ENCODE results near the gene WNT1.

WNT1 gene

DNA sequence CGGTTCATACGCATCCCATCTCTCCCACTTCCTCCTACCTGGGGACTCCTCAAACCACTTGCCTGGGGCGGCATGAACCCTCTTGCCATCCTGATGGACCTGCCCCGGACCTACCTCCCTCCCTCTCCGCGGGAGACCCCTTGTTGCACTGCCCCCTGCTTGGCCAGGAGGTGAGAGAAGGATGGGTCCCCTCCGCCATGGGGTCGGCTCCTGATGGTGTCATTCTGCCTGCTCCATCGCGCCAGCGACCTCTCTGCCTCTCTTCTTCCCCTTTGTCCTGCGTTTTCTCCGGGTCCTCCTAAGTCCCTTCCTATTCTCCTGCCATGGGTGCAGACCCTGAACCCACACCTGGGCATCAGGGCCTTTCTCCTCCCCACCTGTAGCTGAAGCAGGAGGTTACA lies 3.6 kb downstream of the WNT1 start:
- no peak for DNase-seq

DNA sequence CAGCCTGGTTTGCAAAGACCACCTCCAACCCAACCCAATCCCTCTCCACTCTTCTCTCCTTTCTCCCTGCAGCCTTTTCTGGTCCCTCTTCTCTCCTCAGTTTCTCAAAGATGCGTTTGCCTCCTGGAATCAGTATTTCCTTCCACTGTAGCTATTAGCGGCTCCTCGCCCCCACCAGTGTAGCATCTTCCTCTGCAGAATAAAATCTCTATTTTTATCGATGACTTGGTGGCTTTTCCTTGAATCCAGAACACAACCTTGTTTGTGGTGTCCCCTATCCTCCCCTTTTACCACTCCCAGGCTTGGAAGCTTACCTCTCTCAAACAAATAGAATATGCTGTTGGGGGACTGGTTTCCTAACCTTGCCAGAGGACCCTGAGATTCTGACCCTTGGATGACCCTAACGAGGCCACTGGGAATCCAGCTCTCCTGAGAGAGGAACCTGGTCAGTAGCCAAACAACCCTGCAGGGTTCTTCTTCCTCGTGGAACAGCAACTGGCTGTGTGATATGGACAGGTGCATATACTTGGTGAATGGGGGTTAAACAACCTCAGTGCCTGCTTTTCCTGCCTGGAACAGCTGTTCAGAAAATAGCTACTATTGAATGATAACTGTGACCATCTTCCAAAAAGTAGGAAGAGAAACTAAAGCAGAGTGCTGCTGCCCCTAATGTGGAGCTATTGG lies 4.4 kb downstream of the WNT1 start:
- DNase-seq, result no peak

DNA sequence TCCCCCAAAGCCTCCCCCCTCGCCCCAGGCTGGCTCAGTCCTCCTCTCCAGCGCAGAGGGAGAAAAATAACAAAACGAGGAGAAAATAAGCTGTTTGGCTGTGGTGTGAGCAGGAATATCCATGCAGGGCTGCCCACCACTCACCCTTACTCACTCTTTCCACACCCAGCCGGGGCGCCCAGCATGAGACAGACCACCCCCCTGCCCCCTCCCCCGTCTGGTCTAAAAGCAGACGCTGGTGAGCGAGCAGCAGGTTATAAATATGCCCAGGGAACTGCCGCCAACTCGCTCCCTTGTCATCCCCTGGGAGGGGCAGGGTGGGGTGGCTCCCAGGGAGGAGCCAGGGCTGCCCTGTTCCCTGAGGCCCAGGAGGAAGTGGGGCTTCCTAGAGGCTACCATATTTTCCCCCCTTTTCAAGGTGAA lies 7.4 kb downstream of the WNT1 start:
- no peak for DNase-seq

DNA sequence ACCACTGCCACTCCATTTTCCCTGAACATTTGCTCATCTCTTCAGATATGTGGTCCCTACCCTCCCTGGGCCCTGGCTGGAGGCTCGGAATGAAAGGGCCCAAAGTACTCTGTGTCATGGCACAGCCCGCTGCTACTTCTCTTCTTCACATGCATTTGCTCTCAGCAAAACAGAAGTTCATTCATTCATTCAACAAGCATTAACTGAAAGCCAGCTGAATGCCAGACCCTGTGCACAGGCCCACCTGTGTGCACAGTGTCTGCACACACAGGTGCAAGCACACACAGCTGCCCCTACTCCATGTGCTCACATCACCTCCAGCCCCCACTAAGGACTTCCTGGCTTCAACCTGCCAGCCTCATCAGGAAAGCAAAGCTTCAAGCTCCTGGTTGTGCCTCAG lies 7.8 kb downstream of the WNT1 start:
- no peak for DNase-seq

DNA sequence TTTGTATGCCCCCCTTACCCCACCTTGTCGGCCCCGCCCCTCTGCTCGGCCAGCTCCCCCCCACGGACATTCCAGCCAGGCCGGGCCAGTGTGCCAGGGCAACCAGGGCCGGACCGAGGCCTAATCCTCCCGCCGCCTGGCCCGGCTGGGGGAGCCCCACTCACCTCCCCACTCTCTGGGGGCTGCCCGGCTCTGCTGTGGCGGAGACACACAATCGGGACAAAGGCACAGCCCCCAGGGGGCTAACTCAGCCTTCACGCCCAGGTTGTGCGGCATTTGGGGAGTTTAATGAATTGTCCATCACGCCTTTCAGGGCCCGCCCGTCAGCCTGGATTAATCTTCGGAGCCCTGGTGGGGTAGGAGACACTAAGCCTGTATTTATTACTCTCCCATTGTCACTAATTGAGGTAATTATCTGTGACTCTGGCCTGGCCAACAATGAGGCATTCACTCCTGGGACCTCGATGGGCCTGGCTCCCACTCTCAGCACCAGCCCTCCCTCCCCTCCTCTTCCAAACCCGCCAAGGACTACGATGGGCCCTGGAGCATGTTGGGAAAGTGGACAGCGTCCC lies 8.7 kb downstream of the WNT1 start:
- DNase-seq, result no peak

DNA sequence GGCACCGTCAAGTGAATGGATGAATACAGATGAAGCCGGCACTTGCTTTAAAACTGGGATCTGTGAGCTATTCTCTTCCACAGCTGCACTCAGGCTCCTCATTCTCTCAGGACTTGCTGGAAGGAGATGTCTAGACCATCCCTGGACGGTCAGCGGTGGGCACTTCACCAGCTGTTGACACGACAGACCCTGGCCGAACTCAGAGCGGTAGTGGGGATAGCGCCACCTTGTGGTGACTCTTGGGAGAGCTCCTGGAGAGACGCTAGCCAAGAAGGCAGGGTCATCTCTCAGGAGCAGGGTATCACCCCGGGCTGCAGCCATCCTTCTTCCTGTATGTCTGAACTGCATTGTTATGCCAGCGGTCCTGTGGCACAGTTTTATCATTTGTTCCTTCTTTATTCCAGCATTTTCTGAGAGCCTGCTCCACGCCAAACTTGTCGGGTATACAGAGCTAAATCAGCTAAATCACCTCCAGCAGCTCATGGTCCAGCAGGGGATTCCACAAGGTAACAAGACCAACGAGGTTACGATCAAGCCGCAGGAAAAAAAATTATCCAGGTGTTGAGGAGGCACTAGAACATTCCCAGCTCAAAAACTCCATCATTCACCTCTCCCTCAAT lies 10.0 kb downstream of the WNT1 start:
- DNase-seq, result no peak

DNA sequence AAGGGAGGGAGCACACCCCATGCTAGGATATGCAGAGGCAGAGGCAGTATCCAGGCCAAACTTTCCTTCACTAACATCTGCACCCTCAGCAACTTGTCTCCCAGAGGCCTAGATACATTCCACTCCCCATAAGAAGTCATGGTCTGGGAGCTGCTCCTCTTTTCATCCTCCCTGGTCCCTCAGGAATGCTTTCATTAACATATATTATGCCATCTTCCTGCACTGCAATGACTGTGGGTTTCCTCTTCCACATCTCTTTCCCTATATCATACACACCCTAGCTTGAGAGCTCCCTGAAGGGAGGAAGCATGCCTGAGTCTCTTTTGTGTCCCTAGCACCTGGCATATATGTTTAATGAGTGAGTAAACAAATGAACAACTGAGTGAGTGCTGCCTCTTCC lies 12.4 kb downstream of the WNT1 start:
- no peak for DNase-seq

DNA sequence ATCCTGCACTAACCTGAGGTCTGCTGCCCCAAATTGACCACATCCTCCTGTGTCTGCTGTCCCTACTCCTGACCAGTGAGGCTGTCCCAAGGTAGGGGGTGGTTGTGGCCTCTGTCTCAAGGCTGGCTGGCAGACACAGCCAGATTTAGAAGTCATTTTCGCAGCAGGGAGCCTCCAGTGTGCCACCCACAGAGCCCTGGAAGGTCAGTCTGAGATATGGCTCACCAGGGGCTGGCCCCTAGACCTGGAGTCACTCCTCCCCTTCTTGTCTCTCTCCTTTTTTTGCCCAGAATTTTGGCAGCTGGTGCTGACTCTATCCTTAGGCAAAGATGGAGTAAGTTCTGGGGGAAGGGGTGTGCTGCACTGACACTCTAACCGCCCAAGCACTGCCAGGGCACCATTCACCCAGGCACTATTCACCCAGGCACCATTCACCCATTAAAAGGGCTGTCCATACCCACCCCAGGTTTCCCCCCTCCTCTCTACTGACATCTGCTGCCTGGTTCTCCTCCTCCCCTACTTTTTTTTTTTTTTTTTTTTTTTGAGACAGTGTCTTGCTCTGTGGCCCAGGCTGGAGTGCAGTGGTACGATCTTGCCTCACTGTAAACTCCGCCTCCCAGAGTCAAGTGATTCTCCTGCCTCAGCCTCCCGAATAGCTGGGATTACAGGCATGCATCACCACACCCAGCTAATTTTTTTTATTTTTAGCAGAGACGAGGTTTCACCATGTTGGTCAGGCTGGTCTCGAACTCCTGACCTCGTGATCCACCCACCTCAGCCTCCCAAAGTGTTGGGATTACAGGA lies 13.3 kb downstream of the WNT1 start:
- DNase-seq, result no peak

DNA sequence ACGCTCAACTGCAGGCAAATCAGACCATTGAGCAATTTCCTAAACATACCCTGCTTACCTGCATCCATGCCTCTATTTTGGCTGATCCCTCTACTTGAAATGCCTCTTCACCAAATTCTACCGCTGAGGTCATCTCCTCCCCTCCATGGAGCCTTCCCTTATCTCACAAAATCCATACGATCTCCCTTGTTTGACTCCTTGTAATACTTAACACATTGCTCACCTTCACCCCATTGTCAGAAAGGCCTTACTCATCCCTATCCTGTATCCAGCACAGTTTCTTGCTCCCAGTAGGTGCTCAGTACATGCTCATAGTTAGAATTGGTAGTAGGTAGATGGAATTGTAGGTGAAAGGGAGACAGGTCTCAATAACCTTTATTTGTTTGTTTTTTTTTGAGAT lies 15.7 kb downstream of the WNT1 start:
- DNase-seq, result no peak

DNA sequence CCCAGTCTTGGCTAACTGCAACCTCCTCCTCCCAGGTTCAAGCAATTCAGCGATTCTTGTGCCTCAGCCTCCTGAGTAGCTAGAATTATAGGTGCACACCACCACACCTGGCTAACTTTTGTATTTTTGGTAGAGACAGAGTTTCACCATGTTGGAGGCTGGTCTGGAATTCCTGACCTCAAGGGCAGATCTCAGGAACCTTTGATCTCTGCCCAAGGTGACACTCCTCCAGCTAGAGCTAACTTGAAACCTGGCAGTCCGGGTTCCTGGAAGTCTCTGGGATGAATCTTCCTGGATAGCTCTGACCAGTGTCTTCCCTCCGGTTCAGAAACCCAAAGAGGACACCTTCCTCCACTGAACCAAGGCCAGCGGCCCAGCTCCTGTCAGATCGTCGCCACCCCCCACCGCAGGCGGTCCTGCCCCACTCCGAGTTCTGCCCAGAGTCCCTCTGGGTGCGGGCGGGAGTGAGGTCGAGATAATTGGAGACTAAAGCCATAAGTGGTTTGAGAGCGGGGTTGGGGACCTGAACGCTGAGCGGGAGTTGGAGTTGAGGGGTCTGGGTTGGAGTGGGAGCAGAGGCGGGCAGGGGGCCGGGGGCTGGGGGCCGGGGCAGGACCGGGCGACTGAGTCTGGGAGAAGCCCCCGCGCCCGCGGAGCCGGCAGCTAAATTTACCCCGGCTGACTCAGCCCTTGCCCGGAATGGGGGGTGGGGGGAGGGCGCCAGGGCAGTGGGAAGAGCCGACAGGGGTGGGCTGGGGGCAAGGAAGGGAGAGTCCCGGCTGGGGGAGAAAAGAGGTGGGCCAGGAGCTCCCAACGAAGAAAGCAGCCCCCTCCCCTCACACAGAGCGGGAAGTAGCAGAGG lies 16.3 kb downstream of the WNT1 start:
- no peak for DNase-seq

DNA sequence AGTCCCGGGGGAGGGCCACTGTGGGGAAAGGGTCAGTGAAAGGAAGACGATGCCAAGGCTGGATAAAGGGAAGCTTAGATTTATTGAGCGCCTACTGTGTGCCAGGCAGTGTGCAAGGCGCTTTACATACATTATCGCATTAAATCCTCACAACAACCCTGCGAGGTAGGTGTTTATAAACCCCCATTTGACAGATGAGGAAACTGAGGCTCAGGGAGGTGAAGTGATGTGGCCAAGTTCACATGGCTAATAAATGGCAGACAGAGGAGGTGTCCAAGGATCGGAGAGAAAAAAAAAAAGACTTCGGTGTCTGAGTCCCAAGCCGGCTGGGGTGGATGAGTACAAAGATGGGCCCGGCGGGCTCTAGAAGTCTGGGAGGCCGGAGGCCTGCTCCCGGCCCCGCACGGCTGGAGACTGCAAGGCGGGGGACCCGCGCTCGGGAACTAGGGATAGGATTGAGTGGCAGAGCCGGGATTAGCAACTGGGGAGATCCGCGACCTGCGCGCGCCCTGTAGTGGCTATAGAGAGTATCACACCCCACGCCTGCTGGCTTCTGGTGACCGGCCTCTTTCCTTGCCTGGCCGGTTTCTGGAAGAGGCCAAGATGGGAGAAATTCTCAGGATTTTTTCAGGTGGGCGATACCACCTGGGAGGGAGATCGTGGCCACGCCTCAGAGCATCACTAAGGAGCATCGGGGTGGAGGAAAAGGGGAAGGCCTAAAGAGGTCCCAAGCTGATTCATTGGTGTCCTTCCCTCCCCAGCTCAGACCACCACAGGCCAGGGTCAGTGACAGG lies 17.2 kb downstream of the WNT1 start:
- DNase-seq, result peak in 1 of 2 experiments; percentile 5

DNA sequence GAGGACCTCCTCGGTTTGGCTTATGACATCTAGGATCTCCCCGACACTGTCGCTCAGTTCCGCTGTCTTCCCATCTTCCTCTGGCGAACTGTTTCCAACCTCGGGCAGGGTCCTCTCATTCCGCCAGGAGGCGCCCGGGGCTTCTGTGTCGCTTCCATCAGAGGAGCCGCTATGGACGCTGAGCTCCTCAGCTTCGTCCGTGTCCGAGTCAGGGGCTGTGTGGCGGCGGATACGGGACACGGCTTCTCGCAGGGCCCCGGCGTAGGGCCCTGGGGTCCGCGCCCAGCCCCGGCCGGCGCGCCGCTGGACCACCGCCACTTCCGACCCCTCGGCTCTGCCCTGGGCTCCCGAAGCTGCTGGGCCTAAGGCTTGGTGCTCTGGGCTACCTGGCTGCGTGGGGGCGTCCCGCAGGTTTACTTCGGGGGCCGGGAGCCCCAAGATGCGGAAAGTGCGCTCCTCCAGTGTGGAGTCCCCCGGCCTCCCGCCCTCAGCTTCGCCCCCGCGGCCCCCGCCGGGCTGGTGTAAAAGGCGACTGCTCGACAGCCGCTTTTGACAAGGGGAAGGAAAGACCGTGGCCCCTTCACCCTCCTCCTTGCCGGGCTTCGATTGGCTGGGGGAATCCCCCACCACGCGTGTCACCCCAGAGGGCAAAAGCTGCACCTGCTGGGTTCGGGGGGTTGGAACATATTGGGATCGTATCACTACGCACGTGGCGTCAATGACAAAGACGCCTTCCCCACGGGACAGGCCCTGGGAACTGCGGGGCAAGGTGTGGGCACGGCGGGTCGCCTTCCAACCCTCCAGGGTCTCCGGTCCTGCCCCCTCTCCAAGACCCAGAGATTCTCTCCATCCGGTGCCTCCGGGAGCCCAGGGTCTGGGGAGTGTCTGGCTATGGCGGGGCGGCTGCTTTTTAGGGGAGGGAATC lies 18.9 kb downstream of the WNT1 start:
- no peak for DNase-seq

DNA sequence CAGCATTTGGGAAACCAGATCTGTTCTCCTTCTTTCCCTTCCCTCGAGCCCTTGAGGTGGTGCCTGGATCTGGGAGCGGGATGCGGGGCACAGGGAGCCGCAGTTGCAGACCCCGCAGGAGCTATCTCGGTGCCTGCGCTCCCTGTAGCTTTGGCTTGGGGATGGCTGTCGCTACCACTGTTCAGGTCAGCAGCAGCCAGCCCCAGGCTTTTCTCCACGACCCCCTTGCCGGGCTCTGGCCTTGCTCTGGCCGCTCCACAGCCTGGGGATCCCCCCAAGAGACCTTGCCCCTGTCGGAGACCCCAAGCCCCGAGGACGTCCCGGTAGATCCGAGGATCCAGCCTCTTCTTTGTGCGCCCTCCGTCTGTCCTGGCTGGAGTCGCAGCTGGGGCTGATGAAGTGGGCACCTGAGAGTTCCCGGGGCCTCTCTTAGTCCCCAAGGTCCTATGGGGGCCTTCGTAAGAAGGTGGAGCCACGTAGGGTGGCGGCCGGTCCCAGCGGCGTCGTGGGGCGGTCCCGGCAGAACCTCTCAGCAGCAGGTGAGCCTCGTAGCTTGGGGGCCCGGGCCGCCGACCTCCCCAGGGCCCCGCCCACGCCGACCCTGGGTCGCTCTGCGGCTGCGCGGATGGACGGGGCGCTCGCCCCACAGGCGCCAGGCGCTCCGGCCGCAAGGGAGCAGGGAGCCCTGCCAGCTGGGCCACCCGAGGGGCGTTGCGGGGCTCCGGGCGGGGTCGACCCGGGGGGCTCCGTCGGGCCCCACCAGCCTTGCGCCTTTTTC lies 19.8 kb downstream of the WNT1 start:
- no peak for DNase-seq

DNA sequence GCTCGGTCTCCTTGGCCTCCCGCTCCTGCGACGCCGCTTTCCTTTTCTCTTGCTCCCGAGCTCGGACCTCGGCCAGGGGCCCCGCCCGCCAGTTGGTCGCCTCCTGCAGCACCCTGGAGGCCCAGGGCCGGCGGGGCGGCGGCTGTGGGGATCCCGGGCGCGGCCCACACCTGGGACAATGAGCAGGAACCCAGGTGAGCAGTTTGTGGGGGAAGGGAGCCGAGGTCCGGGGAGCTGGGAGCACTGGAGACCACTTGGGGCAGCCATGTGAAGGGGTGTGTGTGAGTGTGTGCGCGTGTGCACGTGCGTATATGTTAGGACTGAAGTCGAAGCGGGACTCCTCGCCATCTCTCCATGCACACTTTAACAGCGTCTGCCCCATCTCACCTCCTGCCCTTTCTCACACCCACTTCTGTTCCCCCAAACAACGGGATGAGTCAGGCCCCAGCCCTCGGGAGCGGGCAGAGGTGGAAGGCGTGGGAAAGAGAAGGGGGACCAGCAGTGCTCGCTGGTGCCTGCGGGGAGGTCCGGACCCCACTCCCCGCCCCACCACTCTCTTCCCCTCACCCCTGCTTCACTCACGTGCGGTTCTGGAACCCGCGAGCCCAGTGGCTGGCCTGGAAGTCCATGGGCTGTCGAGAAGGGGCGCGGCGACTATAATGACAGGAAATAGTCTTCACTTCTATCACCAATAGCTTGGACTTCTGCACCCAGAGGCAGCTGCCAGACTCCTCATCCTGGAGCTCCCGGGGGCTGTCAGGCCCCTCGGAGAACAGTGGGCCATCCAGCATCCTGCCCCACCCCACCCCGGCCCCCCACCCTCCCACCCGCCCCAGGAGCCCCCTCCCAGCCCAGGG lies 20.6 kb downstream of the WNT1 start:
- DNase-seq, result no peak

DNA sequence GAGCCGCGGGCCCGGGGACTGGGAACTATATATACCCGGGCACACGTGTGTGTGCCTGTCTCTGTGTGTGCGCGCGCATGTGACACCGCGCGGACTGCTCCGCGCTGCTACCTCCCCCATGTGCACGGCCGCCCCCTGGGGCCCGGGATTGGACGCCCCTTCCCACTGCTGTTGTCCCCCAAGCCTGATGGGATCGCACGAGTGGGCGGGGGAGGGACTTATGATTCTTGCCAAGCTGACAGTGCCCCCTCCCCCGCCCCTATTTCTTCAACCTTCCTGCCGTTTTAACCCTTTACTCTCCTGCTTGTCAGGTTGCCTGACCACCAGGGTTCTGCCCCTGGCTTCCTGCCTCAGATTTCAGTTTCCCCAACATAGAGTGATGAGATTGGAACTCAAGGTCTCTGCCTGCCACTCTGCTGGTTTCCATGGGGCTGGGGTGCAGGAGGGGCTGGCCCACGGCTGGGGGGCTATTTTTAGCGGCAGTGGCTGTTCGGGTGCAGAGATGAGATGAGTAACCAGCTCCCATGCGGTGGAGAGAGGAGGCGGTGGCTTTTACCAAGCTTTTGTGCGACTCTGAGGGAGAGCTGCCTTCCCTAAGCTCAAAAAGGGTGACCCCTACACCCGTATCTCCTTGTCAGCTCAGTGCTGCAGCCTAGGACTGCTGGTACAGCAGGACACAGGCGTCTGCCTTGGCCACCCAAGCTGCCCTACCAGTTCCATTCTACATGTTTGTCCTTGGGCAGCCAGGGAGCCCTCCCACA lies 21.4 kb downstream of the WNT1 start, which contains the start of gene DDN:
TSS of gene DDN (minus strand) at position 5 of the 761 bp plus-strand sequence. CDS start 88 bp downstream, outside the sequence.
- no peak for DNase-seq

DNA sequence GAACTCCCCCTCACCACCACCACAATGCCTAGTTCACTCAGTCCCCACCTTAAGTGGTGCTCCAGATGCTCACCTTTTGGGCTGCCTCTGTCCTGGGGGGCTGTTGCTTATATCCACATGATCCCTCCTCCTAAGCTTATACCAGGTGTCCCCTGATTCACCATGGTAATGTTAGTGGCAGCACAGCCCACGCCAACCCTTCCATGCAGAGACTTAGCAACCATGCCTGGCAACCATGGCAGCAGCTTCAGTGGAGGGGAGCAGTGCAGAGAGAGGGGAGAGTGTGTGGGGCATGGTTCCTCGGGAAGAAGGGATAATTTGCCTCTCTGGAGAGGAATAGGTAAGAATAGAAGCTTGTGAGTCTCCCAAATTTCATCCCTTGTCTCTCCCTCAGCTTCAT lies 22.2 kb downstream of the WNT1 start:
- no peak for DNase-seq

DNA sequence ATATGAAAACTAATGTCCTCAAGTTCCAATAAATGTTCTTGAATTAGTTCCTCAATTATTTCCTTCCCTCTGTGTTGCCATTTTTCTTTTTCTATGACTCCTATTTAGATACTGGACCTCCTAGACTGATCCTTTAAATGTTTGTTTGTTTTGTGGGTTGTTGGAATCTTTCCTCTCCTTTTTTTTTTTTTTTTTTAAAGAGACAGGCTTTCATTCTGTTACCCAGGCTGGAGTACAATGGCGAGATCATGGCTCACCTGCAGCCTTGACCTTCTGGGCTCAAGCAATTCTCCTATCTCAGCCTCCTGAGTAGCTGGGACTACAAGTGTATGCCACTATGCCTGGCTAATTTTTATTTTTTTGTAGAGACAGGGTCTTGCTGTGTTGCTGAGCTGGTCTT lies 30.8 kb downstream of the WNT1 start:
- no peak for DNase-seq

DNA sequence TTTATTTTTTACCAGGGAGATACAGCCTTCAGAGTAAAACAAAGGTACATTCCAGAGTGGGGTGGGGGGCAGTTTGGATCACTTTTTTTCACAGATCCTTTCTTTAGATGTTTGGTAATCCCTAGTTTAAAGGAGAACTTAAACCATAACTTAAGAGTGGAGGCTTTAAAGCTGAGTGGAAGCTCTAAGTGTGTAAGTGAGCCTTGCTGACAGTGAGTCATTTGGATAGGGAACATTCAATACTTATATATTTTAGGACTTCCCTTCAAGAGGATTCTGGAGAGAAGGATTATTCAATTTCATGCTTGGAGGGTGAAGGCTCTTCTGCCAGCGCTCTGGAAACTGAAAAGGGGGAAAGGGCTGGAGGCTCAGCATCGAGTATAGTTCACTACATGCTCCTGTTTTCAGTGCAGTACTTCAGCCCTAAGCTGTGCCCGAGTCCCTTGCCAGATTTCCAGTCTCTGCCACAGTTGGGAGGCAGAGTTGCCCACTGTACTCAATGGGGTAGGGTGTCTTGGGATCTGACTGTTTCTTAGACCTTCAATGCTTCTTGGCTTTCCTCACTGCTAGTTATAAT lies 32.1 kb downstream of the WNT1 start:
- DNase-seq, result no peak
